Measurements from ENCODE around the gene CBFA2T2.
"Not testable (repeated sequence)": the region's sequence is repeated elsewhere in the genome, so short reads cannot be mapped to it uniquely, and the experiment has no call there.

CBFA2T2 gene

DNA sequence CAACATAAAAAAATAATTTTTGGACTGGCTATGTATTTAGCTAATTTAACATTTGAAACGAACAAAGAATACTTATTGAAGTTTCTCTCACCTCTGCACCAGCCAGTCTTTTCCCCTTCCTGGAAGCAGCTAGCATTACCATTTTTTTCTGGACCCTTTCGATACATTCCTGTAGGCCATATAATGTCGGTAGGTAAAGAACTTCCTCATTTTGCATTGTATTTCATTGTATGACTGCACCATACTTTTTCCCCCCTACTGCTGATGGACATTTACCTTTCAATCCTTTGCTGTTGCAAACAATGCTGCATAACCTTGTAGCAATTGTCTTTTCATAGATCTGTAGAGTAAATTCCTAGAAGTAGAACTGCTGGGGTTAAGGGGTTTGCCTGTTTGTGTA, 17.6 kb downstream of the CBFA2T2 start:
- no peak for DNase-seq (ENCODE audit: low read depth)

DNA sequence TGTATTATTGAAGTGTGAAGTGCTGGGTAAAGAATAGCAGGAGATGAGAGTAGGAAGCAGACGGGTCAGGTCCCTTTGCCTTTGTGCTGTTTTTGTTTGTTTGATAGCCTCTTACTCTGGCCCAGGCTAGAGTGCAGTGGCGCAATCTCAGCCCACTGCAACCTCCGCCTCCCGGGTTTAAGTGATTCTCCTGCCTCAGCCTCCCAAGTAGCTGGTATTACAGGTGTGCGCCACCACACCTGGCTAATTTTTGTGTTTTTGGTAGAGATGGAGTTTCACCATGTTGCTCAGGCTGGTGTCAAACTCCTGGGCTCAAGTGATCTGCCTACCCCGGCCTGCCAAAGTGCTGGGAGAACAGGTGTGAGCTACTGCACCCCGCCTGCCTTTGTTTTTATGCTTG, 18.1 kb downstream of the CBFA2T2 start:
- not testable (repeated sequence) for DNase-seq (ENCODE audit: low read depth)

DNA sequence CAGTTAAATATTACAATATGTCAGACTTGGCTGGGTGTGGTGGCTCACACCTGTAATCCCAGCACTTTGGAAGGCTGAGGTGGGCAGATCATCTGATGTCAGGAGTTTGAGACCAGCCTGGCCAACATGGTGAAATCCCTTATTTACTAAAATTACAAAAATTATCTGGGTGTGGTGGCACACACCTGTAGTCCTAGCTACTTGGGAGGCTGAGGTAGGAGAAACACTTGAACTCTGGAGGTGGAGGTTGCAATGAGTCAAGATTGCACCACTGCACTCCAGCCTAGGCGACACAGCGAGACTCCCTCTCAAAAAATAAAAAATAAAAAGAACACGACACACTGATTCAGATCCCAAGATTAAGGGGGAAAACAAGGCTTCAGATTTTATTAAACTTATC, 19.2 kb downstream of the CBFA2T2 start:
- DNase-seq (ENCODE audit: low read depth): not testable (repeated sequence)

DNA sequence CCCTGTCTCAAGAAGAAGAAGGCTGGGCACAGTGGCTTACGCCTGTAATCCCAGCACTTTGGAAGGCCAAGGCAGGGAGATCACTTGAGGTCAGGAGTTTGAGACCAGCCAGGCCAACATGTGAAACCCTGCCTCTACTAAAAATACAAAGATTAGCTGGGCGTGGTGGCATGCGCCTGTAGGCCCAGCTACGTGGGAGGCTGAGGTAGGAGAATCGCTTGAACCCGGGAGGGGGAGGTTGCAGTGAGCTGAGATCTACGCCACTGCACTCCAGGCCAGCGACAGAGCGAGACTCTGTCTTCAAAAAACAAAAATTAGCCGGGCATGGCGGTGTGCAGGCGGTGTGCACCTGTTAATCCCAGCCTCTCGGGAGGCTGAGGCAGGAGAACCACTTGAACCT, 22.0 kb downstream of the CBFA2T2 start:
- not testable (repeated sequence) for DNase-seq (ENCODE audit: low read depth)

DNA sequence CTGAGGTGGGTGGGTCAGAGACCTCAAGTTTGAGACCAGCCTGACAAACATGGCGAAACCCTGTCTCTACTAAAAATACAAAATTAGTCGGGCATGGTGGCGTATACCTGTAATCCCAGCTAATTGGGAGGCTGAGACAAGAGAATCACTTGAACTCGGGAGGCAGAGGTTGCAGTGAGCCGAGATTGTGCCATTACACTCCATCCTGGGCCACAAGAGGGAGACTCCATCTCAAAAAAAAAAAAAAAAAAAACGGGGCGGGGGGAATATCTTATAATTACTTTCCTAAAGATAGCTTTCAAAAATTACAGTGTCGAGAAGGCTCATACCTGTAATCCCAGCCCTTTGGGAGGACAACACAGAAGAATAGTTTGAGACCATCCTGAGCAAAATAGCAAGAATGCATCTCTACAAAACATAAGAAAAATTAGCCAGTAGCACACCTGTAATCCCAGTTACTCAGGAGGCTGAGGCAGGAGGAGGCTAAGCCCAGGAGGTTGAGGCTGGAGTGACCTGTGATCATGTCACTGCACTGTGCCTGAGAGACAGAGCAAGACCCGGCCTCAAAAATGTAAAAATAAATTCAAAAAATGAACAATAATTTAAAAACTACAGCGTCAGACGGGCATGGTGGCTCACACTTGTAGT, 25.8 kb downstream of the CBFA2T2 start:
- DNase-seq (ENCODE audit: low read depth): no peak

DNA sequence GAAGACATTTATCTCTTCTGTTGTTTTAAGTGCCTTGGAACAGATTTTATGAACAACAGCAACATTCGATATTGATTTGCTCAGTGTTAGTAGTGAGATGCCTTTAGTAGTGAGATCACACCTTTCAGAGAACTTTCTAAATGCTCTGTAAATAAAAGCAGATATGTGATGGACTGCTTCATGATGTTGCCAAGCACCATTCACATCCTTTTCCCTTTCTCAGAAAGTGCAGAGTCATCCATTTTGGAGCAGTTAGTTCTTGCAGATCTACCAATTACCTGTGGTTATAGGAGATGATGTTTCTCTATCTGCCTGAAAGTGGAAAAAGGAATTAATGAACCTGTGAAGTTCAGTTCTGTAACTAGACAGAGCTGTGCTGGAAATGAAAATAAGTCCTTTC, 27.0 kb downstream of the CBFA2T2 start:
- DNase-seq (ENCODE audit: low read depth): peak; percentile 11

DNA sequence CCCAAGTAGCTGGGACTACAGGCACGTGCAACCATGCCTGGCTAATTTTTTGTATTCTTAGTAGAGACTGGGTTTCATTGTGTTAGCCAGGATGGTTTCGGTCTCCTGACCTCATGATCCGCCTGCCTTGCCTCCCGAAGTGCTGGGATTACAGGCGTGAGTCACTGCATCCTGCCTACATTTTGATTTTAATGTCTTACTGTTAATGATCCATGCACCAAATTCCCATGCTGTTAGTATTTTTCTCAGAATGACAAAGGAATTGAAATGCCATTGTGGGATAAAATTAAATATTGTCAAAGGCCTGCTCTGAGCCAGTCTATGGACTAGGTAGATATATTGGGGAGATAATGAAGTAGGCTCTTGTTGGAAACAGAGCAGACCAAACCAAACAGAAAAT, 28.2 kb downstream of the CBFA2T2 start:
- peak; percentile 69 for DNase-seq (ENCODE audit: low read depth)

DNA sequence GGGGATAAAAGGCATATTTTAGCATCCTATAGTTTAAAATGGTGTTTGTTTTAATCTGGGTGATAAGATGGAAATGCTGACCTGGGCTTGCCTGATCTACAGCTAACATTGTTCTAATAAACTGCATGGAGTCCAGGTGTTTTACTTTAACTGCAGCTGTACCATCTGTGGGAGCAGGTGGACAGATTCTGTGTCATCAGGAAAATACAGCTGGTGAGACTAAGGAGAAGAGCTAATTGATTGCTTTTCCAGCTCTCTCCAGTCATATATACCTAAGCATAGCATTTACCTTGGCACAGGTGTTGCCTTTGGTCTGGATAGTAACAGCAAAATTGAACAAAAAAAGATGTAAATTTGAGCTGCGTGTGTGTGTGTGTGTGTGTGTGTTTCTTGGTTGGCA, 31.6 kb downstream of the CBFA2T2 start:
- DNase-seq (ENCODE audit: low read depth): no peak

DNA sequence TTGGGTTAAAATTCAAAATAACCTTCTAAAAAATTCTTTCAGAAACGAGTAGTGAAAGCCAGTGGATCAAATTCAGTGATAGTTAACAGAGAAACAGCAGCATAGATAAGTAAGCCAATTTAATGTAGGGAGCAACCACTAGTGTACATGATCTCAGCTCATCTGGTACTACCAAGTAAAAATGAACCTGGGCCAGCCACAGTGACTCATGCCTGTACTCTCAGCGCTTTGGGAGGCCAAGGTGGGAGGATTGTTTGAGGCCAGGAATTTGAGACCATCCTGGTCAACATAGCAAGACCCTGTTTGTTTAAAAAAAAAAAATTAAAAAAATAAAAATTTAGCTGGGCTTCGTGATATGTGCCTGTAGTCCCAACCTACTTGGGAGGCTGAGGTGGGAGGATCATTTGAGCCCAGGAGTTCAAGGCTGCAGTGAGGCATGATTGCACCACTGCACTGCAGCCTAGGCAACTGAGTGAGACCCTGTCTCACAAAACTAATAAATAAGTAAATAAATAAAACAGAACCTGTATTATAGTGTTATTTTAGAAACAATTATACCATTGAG, 32.4 kb downstream of the CBFA2T2 start:
- no peak for DNase-seq (ENCODE audit: low read depth)

DNA sequence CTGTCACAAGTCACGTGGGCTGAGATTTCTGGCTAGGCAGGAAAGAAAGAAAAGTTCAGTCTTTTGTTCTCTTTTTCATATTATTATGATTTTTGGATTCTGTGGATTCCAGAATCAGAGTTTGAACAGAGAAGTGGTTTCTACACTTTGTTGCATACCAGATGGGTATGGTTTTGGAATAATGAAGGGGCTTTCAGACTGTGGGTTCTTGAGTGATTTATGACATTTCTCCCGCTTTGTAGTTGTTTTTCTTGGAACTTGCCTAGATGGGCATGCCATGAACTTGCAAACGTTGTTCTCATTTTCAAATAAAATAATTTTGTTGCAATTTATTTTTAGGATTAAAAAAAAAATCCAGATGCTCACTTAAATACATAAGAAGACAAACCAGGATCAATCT, 34.4 kb downstream of the CBFA2T2 start:
- no peak for DNase-seq (ENCODE audit: low read depth)

DNA sequence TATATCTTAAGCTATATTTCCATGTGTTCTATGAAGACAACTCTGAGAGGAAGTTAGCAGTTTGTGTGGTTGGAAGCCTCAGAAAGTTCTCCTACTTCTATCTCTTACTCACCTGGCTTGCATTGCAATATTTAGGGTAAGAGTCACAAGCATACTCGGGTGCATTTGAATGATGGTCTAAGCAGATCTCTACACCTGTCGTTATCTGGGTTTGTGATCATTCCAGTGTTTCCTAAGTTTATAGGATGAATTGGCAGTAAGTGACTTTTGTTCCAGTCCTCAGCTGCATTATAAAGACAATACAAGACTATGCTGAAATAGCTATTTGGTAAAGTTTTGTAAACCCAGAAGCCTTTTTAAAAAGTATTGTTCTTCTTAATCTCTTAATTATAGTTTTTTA, 36.9 kb downstream of the CBFA2T2 start:
- no peak for DNase-seq (ENCODE audit: low read depth)

DNA sequence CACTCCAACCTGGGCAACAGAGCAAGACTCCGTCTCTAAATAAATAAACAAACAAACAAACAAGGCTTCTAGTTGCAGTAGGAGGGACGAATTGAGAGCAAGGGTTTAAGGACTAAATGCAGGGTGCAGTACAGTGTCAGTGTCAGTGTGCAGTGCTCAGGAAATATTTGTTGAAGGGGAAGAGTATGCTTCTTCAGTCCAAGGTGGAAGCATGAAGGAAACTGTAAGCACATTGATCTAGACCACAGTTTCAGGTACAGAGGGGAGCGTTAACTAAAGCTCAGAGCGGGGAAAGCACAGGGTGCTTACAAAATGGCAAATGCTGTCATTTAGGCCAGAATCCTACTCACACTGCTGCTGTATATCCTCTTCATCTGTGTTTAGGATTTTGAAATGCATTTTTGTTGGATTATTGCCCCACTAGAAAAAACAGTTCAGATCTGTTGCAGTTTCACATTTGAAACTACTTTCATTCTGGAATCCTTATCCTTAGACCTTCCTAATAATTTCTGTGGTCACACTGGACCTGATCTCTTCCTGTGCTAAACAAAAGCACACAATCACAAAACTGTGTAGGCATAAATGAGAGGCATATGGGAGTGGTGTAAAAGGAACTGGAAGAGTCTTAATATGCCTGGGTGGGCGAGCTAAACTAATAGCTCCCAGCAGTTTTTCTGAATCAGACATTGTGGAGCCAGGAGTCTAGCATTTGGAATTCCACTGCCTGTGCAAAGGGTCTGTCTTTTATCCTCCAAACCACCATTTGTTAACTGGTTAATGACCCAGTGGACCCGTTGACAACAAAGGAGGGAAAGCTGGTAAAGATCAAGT, 41.4 kb downstream of the CBFA2T2 start:
- DNase-seq (ENCODE audit: low read depth): peak; percentile 66

DNA sequence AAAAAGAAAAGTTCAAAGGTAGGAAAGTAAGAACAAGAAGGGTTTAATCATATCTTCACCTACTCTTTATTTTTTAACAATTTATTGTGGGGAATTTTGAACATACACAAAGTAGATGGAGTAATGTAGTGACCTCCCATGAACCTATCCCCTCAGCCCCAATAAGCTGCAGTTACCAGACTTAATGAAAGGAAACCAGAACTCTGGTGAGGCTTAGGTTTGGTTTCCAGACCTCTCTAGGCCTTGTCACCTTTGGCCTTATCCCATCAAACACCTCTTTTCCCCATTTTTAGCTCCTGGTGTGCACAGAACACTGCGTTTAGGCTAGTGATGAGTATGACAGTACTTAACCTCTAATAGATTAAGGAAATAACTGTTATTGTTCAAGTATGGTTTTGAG, 42.0 kb downstream of the CBFA2T2 start:
- DNase-seq (ENCODE audit: low read depth): no peak

DNA sequence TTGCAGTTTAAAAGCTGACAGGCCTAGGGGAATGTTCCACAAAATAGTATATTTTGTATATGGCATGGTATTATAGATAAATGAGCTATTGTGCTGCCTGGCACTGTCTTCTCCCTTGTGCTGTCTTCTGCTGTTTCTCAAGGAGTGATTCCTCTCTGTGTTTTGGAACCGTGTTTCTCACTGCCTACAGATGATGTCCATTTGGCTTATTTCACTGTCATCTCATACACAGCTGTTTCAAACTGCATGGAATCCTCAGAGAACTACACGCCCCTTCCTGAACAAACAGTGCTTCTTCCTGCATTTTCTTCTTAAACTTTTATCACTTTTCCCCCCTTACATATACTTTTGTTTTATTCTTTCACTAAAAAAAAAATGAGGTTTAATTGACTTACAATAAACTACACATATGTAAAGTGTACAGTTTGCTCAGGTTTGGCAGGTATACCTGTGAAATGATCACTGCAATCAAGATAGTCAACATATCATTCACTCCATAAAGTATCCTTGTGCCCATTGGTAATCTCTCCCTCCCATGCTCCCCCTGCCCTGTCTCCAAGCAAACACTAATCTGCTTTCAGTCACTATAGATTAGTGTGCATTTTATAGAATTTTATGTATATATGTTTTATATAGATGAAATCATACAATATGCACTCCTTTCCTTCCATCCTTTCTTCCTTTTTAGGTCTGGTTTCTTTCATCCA, 43.0 kb downstream of the CBFA2T2 start:
- peak; percentile 5 for DNase-seq (ENCODE audit: low read depth)

DNA sequence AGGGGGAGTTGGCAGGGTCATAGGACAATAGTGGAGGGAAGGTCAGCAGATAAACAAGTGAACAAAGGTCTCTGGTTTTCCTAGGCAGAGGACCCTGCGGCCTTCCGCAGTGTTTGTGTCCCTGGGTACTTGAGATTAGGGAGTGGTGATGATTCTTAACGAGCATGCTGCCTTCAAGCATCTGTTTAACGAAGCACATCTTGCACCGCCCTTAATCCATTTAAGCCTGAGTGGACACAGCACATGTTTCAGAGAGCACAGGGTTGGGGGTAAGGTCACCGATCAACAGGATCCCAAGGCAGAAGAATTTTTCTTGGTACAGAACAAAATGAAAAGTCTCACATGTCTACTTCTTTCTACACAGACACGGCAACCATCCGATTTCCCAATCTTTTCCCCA, 45.8 kb downstream of the CBFA2T2 start:
- not testable (repeated sequence) for DNase-seq (ENCODE audit: low read depth)

DNA sequence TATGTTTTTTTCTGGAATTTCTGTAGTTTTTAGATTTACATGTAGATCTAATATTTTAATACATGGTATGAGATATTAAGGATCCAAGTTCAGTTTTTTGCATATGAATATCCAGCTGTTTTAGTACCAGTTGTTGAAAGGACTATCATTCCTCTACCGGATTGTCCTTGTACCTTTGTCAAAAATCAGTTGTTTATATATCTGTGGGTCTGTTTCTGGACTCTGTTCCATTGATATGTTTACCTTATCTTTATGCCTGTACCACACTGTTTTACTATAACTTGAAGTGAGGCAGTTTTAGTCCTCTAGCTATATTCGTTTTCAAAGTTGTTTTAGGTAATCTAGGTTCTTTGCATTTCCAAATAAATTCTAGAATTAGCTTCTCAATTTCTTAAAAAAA, 47.7 kb downstream of the CBFA2T2 start:
- no peak for DNase-seq (ENCODE audit: low read depth)

DNA sequence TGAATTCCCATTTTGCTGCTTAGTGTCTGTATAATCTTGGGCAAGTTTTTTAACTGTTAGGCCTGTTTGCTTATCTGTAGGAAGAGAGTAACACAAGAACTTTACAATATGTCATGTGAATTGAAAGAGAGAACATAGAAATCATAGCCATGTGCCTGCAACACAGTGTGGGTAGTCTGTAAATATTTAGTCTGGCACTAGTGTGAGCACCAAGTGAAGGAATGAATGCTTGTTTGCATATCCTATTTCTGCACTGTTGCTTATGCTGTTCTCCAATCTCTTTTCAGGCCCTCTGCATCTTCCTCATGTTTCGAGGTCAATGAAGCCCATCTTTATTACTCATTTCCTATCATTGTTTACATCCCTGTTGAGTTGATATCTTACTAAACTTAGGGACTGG, 49.2 kb downstream of the CBFA2T2 start:
- peak; percentile 57 for DNase-seq (ENCODE audit: low read depth)

DNA sequence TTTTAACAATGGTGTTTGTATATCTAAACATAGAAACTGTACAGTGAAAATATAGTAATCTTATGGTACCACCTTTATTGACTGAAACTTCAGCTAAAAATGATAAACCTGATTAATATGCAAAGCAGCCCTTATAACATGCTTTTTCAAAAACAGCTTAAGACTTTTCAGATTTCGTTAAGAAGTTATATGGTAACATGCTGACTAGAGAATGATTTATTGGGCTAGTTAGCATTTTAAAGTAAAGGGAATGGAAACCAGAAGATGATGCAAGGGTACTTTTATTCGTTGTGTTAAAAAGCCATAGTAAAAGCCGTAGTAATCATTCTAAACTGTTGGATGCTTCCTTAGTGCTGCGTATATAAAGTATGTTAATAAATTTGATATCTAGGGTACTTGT, 50.5 kb downstream of the CBFA2T2 start:
- no peak for DNase-seq (ENCODE audit: low read depth)

DNA sequence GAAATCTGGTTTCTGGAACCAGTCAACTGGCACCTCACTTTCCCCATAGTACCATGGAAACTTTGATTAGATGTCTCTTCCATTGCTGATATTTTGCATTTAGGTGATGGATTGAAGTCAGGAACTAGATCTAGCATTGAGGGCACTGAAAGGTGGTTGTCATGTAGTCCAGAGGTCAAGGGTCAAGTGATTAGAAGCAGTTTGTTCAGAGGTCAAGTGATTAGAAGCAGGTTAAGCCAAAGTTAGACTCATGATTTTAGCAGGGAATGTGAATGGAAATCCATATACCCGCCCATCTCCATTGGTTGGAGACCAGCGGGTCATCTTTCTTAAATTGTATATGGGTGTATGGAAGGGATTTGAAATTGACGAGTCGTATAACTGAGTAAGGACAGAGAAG, 51.2 kb downstream of the CBFA2T2 start:
- no peak for DNase-seq (ENCODE audit: low read depth)

DNA sequence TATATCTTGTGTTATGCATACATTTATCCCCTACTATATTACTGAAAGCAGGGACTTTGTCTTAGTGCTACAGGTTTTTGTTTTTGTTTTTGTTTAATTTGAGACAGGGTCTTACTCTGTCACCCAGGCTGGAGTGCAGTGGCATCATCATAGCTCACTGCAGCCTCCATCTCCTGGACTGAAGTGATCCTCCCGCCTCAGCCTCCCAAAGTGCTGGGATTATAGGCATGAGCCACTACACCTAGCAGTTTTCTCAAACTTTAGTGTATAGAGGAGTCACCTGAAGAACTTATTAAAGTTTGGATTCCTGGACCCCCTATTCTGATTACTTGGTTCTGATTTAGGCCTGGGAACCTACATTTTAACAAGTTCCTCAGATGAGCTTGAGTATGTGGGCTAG, 51.9 kb downstream of the CBFA2T2 start:
- DNase-seq (ENCODE audit: low read depth): no peak

DNA sequence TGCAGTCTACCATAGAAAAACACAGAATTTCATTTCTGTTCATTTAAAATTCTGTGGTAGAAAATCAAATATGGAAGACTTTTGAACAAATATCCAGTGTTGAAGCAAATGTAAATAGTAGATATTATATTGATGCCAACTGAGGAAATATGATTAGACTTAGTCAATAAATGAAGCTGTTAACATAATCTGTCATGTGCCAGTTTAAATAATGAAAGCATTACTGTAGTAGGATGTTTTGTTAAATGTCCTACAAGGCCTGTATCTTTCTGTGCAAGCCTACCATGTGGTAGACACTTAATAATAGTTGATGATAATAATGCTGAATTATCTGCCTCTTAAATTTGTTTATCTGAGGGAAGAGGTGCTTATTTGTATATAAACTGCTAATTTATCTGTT, 55.9 kb downstream of the CBFA2T2 start:
- DNase-seq (ENCODE audit: low read depth): no peak

DNA sequence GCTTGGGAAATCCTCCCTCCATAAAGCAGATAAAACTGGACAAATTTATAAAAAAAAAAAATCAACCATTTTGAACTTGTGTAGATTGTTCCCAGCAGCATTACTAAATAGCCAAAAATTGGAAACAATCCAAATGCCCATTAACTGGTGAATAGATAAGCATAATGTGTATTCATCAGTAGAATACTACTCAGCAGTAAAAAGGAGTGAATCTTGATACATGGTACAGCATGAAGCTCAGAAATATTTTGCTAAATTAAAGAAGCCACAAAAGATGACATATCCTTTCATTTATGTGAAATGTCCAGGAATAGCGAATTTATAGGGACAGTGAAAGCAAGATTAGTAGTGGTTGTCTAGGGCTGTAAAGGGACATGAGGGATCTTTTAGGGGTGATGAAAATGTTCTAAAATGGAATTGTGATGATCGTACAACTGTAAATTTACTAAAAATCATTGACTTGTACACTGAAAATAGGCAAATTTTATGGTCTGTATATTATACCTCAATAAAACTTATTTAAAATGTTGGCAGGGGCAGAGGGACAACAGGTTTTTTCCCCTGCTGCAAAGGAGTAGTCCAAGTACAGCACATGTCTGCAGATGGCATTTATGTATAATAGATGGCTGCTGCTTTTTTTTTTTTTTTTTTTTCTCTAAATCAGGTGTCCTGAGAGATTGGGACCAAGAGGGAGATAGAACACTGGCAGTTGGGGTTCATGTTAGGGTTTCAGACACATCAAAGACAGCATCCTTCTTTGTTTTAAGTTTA, 59.5 kb downstream of the CBFA2T2 start:
- no peak for DNase-seq (ENCODE audit: low read depth)
